GM21529 (cell line): ENCODE data around the gene NSMF.

Experiments used
- ATAC-seq: cut with Tn5 transposase; IDR thresholded peaks from one replicate; pipeline ENCODE4 v1.9.1; 2021; ENCODE audit not compliant: unreplicated experiment

Gene NSMF

GRCh38 chr9:137433349-137433915 lies 25.7 kb downstream of the NSMF start:
- no peak for ATAC-seq

- no peak for ATAC-seq
These were observed 26.3 kb downstream of the NSMF start for GRCh38 chr9:137432687-137433348.

- ATAC-seq, result no peak
These were observed 27.7 kb downstream of the NSMF start for GRCh38 chr9:137431416-137431931.

GRCh38 chr9:137430723-137431415 lies 28.3 kb downstream of the NSMF start:
- ATAC-seq, result no peak

- ATAC-seq, result no peak
These were observed 29.0 kb downstream of the NSMF start for GRCh38 chr9:137429974-137430722.

- no peak for ATAC-seq
These were observed 29.6 kb downstream of the NSMF start for GRCh38 chr9:137429546-137429890.

GRCh38 chr9:137428841-137429545 lies 30.1 kb downstream of the NSMF start:
- ATAC-seq, result no peak

GRCh38 chr9:137428311-137428630 lies 30.9 kb downstream of the NSMF start:
- ATAC-seq, result no peak

GRCh38 chr9:137427454-137428310 lies 31.5 kb downstream of the NSMF start:
- no peak for ATAC-seq

- ATAC-seq, result no peak
These were observed 33.0 kb downstream of the NSMF start for GRCh38 chr9:137426018-137426681.

- ATAC-seq, result peak; percentile 33
These were observed 35.4 kb downstream of the NSMF start for GRCh38 chr9:137423514-137424291.

GRCh38 chr9:137422604-137423513 lies 36.3 kb downstream of the NSMF start, which contains the start of the genes EXD3 and NOXA1:
Gene EXD3 (minus strand): TSS chr9:137423162. CDS start chr9:137395357, 27,805 bp downstream.
Gene NOXA1 (plus strand): TSS chr9:137423393. CDS start chr9:137423530, 137 bp downstream.
- ATAC-seq, result peak; percentile 69

GRCh38 chr9:137421838-137422603 lies 37.1 kb downstream of the NSMF start:
- no peak for ATAC-seq

GRCh38 chr9:137417161-137418021 lies 41.7 kb downstream of the NSMF start:
- no peak for ATAC-seq

- no peak for ATAC-seq
These were observed 42.5 kb downstream of the NSMF start for GRCh38 chr9:137416563-137417151.
